ENCODE data around the gene RBM33.
A peak's percentile ranks its signal among the peaks of the same experiment; 100 is the strongest.

The RBM33 gene

GRCh38 chr7:155640629-155641028 is 3.8 kb upstream of the RBM33 start:
- DNase-seq (ENCODE audit: low spot score) = no peak
- no peak for TF ChIP-seq CTCF (IDR thresholded peaks at IDR 0.05; ENCODE audit: extremely low read depth, missing control alignments)

GRCh38 chr7:155643804-155644177 is 670 bp upstream of the RBM33 start:
- no peak for TF ChIP-seq CTCF (IDR thresholded peaks at IDR 0.05; ENCODE audit: extremely low read depth, missing control alignments)
- DNase-seq (ENCODE audit: low spot score) = no peak

- peak; percentile 69 for DNase-seq (ENCODE audit: low spot score)
- TF ChIP-seq CTCF (IDR thresholded peaks at IDR 0.05; ENCODE audit: extremely low read depth, missing control alignments) = peak; percentile 4
These were observed 579 bp downstream of the RBM33 start for GRCh38 chr7:155644971-155645509.

- DNase-seq (ENCODE audit: low spot score) = no peak
- no peak for TF ChIP-seq CTCF (IDR thresholded peaks at IDR 0.05; ENCODE audit: extremely low read depth, missing control alignments)
These were observed 1.2 kb downstream of the RBM33 start for GRCh38 chr7:155645662-155646061.

GRCh38 chr7:155646669-155647068 is 2.2 kb downstream of the RBM33 start:
- DNase-seq (ENCODE audit: low spot score) = no peak
- no peak for TF ChIP-seq CTCF (IDR thresholded peaks at IDR 0.05; ENCODE audit: extremely low read depth, missing control alignments)

- DNase-seq (ENCODE audit: low spot score) = no peak
- TF ChIP-seq CTCF (IDR thresholded peaks at IDR 0.05; ENCODE audit: extremely low read depth, missing control alignments) = no peak
These were observed 2.8 kb downstream of the RBM33 start for GRCh38 chr7:155647302-155647701.

GRCh38 chr7:155647734-155648133 is 3.3 kb downstream of the RBM33 start:
- no peak for DNase-seq (ENCODE audit: low spot score)
- TF ChIP-seq CTCF (IDR thresholded peaks at IDR 0.05; ENCODE audit: extremely low read depth, missing control alignments) = no peak
